Mesenchymal stem cell (in vitro differentiated cells and primary cell): ENCODE measurements around the gene TDRD6.

ENCODE experiments used
- DNase-seq: peaks from one replicate; pipeline ENCODE4 v3.0.0-alpha.2; 2013
- H2AFZ ChIP-seq: one replicate; pipeline ENCODE4 v1.6.1; 2013; ENCODE audit warnings: low read depth, mild to moderate bottlenecking, control low read depth, inconsistent platforms, low read length, moderate library complexity
- H2AK5ac ChIP-seq: 2 replicates; pipeline ENCODE4 v1.6.1; 2013; ENCODE audit warnings: low read length, moderate library complexity, mild to moderate bottlenecking, inconsistent platforms; ENCODE audit not compliant: severe bottlenecking
- H2BK120ac ChIP-seq: one replicate; pipeline ENCODE4 v1.6.1; 2013; ENCODE audit warnings: low read depth, mild to moderate bottlenecking, inconsistent platforms, low read length, moderate library complexity
- H2BK12ac ChIP-seq, 2 experiments: one replicate each; pipeline ENCODE4 v1.6.1; 2013; ENCODE audit warnings: inconsistent platforms in 2 of 2, low read length in 2 of 2, mild to moderate bottlenecking in 2 of 2, moderate library complexity in 2 of 2, control low read depth in 1 of 2
- H2BK15ac ChIP-seq: one replicate; pipeline ENCODE4 v1.6.1; 2013; ENCODE audit warnings: mild to moderate bottlenecking, low read depth, inconsistent platforms; ENCODE audit not compliant: poor library complexity, severe bottlenecking
- H2BK5ac ChIP-seq: 2 replicates; pipeline ENCODE4 v1.6.1; 2013; ENCODE audit warnings: low read depth, mild to moderate bottlenecking, low read length, control low read depth, inconsistent platforms; ENCODE audit not compliant: poor library complexity, severe bottlenecking
- H3K14ac ChIP-seq, 2 experiments: one replicate each; pipeline ENCODE4 v1.6.1; 2013; ENCODE audit warnings: inconsistent platforms in 2 of 2, low read length in 2 of 2, control low read depth in 1 of 2, mild to moderate bottlenecking in 1 of 2, moderate library complexity in 1 of 2
- H3K18ac ChIP-seq, 2 experiments: one replicate each; pipeline ENCODE4 v1.6.1; 2013; ENCODE audit warnings: inconsistent platforms in 2 of 2, low read length in 2 of 2, control low read depth in 1 of 2, low read depth in 1 of 2, mild to moderate bottlenecking in 1 of 2
- H3K23ac ChIP-seq, 2 experiments: one replicate each; pipeline ENCODE4 v1.6.1; 2013; ENCODE audit warnings: inconsistent platforms in 2 of 2, low read length in 2 of 2, mild to moderate bottlenecking in 2 of 2, moderate library complexity in 2 of 2, control low read depth in 1 of 2
- H3K27ac ChIP-seq: 2 replicates; pipeline ENCODE4 v1.5.1; 2013; ENCODE audit warnings: mild to moderate bottlenecking, moderate library complexity, low read length, control low read depth, inconsistent platforms; ENCODE audit not compliant: poor library complexity, severe bottlenecking
- H3K27me3 ChIP-seq, 2 experiments: 2 replicates each; pipeline versions ENCODE4 v1.6.1 to v1.7.0; 2013; ENCODE audit warnings: low read length in 2 of 2, mild to moderate bottlenecking in 2 of 2, moderate library complexity in 2 of 2, control low read depth in 1 of 2, inconsistent platforms in 1 of 2; ENCODE audit not compliant: control insufficient read depth in 1 of 2, insufficient read depth in 1 of 2
- H3K36me3 ChIP-seq, 2 experiments: 2 replicates each; pipeline versions ENCODE4 v1.6.1 to v1.7.0; 2013; ENCODE audit warnings: low read length in 2 of 2, control low read depth in 1 of 2, inconsistent platforms in 1 of 2, low read depth in 1 of 2, mild to moderate bottlenecking in 1 of 2; ENCODE audit not compliant: insufficient read depth in 2 of 2, control insufficient read depth in 1 of 2
- H3K4ac ChIP-seq, 2 experiments: one replicate each; pipeline ENCODE4 v1.6.1; 2013; ENCODE audit warnings: inconsistent platforms in 2 of 2, low read length in 2 of 2, mild to moderate bottlenecking in 2 of 2, moderate library complexity in 2 of 2, control low read depth in 1 of 2, low read depth in 1 of 2
- H3K4me1 ChIP-seq: 2 replicates; pipeline ENCODE4 v1.6.1; 2013; ENCODE audit warnings: low read depth, low read length, control low read depth; ENCODE audit not compliant: control insufficient read depth, insufficient read depth
- H3K4me2 ChIP-seq: 2 replicates; pipeline ENCODE4 v1.6.1; 2013; ENCODE audit warnings: low read length, mild to moderate bottlenecking, inconsistent platforms; ENCODE audit not compliant: poor library complexity, severe bottlenecking
- H3K4me3 ChIP-seq, 2 experiments: 2 replicates each; pipeline versions ENCODE4 v1.5.1 to v1.7.0; 2013; ENCODE audit warnings: low read length in 2 of 2, mild to moderate bottlenecking in 2 of 2, control low read depth in 1 of 2, low read depth in 1 of 2; ENCODE audit not compliant: insufficient read depth in 1 of 2
- H3K79me1 ChIP-seq: replicated peaks from 2 replicates; pipeline ENCODE4 v1.6.1; 2013; ENCODE audit warnings: mild to moderate bottlenecking, control low read depth, low read length, inconsistent platforms; ENCODE audit not compliant: poor library complexity, severe bottlenecking
- H3K9ac ChIP-seq: 2 replicates; pipeline ENCODE4 v1.7.0; 2013; ENCODE audit warnings: mild to moderate bottlenecking, low read length, moderate library complexity
- H3K9me3 ChIP-seq: 2 replicates; pipeline ENCODE4 v1.7.0; 2013; ENCODE audit warnings: mild to moderate bottlenecking, low read length; ENCODE audit not compliant: control insufficient read depth
- H4K8ac ChIP-seq: one replicate; pipeline ENCODE4 v1.6.1; 2013; ENCODE audit warnings: inconsistent platforms, mild to moderate bottlenecking, low read length, moderate library complexity
- H4K91ac ChIP-seq: one replicate; pipeline ENCODE4 v1.6.1; 2013; ENCODE audit warnings: mild to moderate bottlenecking, low read length, inconsistent platforms
- WGBS: methylation state at CpG from one replicate; pipeline ENCODE4 v1.1.7; 2013; ENCODE audit warnings: mixed read lengths; 5-methylcytosine and 5-hydroxymethylcytosine counted together

TDRD6 gene

GRCh38 chr6:46720401-46720800 lies 32.7 kb downstream of the TDRD6 start:
- H3K4ac ChIP-seq, result no peak overlapping the region
- WGBS, result no CpG with 5 or more reads among the region's 1 CpG
- H4K8ac ChIP-seq, result no peak overlapping the region
- peaks cover 14 to 22% of the 10 kb centered on the region in 2 experiments for H3K27me3 ChIP-seq
- no peak for DNase-seq
- no peak overlapping the region for H2AK5ac ChIP-seq
- H3K9me3 ChIP-seq, result no peaks in the 10 kb centered on the region
- no peaks in the 10 kb centered on the region for H3K79me1 ChIP-seq
- H3K14ac ChIP-seq, result no peak overlapping the region
- no peak overlapping the region for H3K23ac ChIP-seq
- H2BK5ac ChIP-seq, result no peak overlapping the region
- H3K36me3 ChIP-seq, result no peaks in the 10 kb centered on the region
- H3K9ac ChIP-seq, result no peak overlapping the region
- H2BK12ac ChIP-seq, result no peak overlapping the region
- no peak overlapping the region for H3K4me3 ChIP-seq
- no peak overlapping the region for H3K18ac ChIP-seq
- H2BK120ac ChIP-seq, result no peak overlapping the region
- H3K4me1 ChIP-seq, result no peaks in the 10 kb centered on the region
- no peak overlapping the region for H2AFZ ChIP-seq
- no peak overlapping the region for H3K27ac ChIP-seq
- no peak overlapping the region for H4K91ac ChIP-seq
- no peak overlapping the region for H3K4me2 ChIP-seq
- H2BK15ac ChIP-seq, result no peak overlapping the region

DNA sequence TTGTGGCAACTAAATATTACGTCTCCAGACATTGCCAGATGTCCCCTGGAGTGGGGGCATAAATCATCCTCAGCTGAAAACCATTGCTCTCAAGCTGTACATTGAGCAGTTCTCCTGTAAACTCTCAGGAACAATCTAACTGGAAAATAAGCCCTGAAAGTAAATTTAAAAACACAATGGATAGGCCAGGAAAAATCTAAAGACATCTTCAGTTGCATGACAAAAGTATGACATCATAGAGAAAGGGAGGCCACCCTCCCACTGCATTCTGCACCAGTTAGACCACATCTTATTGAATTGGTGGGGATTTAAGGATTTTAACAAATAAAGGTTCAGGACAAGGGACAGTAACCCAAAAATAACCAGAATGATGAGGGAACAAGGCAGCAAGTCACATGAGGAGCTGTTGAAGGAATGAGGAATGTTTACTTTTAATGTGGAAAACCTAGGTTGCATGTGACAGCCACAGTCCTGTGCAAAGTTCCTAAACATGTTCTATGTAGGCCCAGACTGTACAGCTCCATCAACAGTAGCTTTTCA lies 42.2 kb downstream of the TDRD6 start:
- H3K4ac ChIP-seq, result no peak overlapping the region
- H3K9me3 ChIP-seq, result no peaks in the 10 kb centered on the region
- H3K9ac ChIP-seq, result no peak overlapping the region
- no peak overlapping the region for H3K4me3 ChIP-seq
- H3K18ac ChIP-seq, result no peak overlapping the region
- no peak overlapping the region for H2AK5ac ChIP-seq
- H3K4me2 ChIP-seq, result no peak overlapping the region
- no peaks in the 10 kb centered on the region for H3K79me1 ChIP-seq
- H3K27me3 ChIP-seq, result peaks cover 14 to 23% of the 10 kb centered on the region in 2 experiments
- H3K36me3 ChIP-seq, result no peaks in the 10 kb centered on the region
- H3K23ac ChIP-seq, result no peak overlapping the region
- H3K4me1 ChIP-seq, result peaks cover 1% of the 10 kb centered on the region
- H2BK15ac ChIP-seq, result no peak overlapping the region
- no peak overlapping the region for H4K8ac ChIP-seq
- no peak overlapping the region for H3K27ac ChIP-seq
- H2BK12ac ChIP-seq, result no peak overlapping the region
- no peak overlapping the region for H2BK5ac ChIP-seq
- DNase-seq, result no peak
- no peak overlapping the region for H4K91ac ChIP-seq
- no peak overlapping the region for H2AFZ ChIP-seq
- H2BK120ac ChIP-seq, result no peak overlapping the region
- no peak overlapping the region for H3K14ac ChIP-seq
- 44% methylated on average over 1 of the region's 1 CpG for WGBS

GRCh38 chr6:46730921-46731461 lies 43.3 kb downstream of the TDRD6 start:
- no peak overlapping the region for H3K23ac ChIP-seq
- no peak overlapping the region for H2AFZ ChIP-seq
- no peak overlapping the region for H3K18ac ChIP-seq
- 21% methylated on average over 4 of the region's 4 CpGs for WGBS
- no peaks in the 10 kb centered on the region for H3K79me1 ChIP-seq
- H3K4me2 ChIP-seq, result no peak overlapping the region
- H3K27ac ChIP-seq, result no peak overlapping the region
- H3K9me3 ChIP-seq, result no peaks in the 10 kb centered on the region
- H2BK15ac ChIP-seq, result no peak overlapping the region
- peaks cover 9% of the 10 kb centered on the region for H3K4me1 ChIP-seq
- H3K4ac ChIP-seq, result no peak overlapping the region
- H2AK5ac ChIP-seq, result no peak overlapping the region
- H3K27me3 ChIP-seq, result peaks cover 17 to 31% of the 10 kb centered on the region in 2 experiments
- H3K4me3 ChIP-seq, result no peak overlapping the region
- no peak overlapping the region for H3K14ac ChIP-seq
- H2BK120ac ChIP-seq, result no peak overlapping the region
- no peak overlapping the region for H4K8ac ChIP-seq
- H2BK12ac ChIP-seq, result no peak overlapping the region
- H4K91ac ChIP-seq, result no peak overlapping the region
- DNase-seq, result no peak
- no peak overlapping the region for H2BK5ac ChIP-seq
- H3K9ac ChIP-seq, result no peak overlapping the region
- no peaks in the 10 kb centered on the region for H3K36me3 ChIP-seq

DNA sequence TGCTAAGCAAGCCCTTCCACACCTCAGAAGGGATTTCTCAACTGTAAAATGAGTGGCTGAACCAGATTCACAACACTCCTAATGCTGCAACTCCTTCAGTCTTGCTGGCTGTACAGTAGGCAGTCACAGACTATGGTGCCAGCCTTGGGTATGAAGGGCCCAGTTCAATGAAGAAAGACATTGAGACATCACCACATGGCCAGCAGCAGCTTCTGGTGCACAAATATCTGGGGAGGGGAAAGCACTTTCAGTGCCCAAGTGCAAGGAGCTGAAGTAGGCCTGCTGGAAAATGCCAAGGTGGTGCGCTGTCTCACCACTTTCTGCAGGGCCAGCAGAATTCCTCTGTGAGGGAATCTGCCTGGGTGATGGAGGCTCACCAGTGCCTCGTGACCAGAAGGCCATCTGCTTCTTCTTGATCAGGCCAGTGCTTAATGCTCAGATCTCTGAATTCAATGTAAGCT lies 45.7 kb downstream of the TDRD6 start:
- H3K9me3 ChIP-seq, result no peaks in the 10 kb centered on the region
- 85% methylated on average over 2 of the region's 2 CpGs for WGBS
- no peak overlapping the region for H3K23ac ChIP-seq

More for the DNA sequence above, 45.7 kb downstream of the TDRD6 start:
- no peak for DNase-seq
- H2BK120ac ChIP-seq, result no peak overlapping the region
- H3K79me1 ChIP-seq, result no peaks in the 10 kb centered on the region
- no peak overlapping the region for H3K18ac ChIP-seq
- no peak overlapping the region for H2BK12ac ChIP-seq
- no peaks in the 10 kb centered on the region for H3K36me3 ChIP-seq
- H3K27me3 ChIP-seq, result peaks cover 24 to 42% of the 10 kb centered on the region in 2 experiments
- no peak overlapping the region for H3K27ac ChIP-seq
- H2AFZ ChIP-seq, result no peak overlapping the region
- H3K4ac ChIP-seq, result no peak overlapping the region
- H3K4me1 ChIP-seq, result peaks cover 9% of the 10 kb centered on the region
- no peak overlapping the region for H3K14ac ChIP-seq
- H3K4me3 ChIP-seq, result no peak overlapping the region
- H3K9ac ChIP-seq, result no peak overlapping the region
- no peak overlapping the region for H2BK5ac ChIP-seq
- H3K4me2 ChIP-seq, result no peak overlapping the region
- H4K91ac ChIP-seq, result no peak overlapping the region
- H2AK5ac ChIP-seq, result no peak overlapping the region
- no peak overlapping the region for H2BK15ac ChIP-seq
- no peak overlapping the region for H4K8ac ChIP-seq
